HG02981 (cell line): Measurements from ENCODE around the gene STXBP2.

ENCODE experiments used
- ATAC-seq: cut with Tn5 transposase; IDR thresholded peaks from one replicate; pipeline ENCODE4 v1.9.1; 2021; ENCODE audit warnings: mild to moderate bottlenecking, moderate library complexity; ENCODE audit not compliant: unreplicated experiment

STXBP2 gene

GRCh38 chr19:7612282-7613274 lies 24.3 kb upstream of the STXBP2 start:
- ATAC-seq: no peak

- no peak for ATAC-seq
These were observed 21.8 kb upstream of the STXBP2 start for GRCh38 chr19:7614859-7615741.

GRCh38 chr19:7617172-7617571 lies 19.7 kb upstream of the STXBP2 start:
- no peak for ATAC-seq

GRCh38 chr19:7617735-7618134 lies 19.2 kb upstream of the STXBP2 start:
- ATAC-seq: no peak

- no peak for ATAC-seq
These were observed 18.6 kb upstream of the STXBP2 start for GRCh38 chr19:7618348-7618747.

GRCh38 chr19:7618771-7619510 lies 18.0 kb upstream of the STXBP2 start:
- ATAC-seq: no peak

GRCh38 chr19:7619671-7620441 lies 17.1 kb upstream of the STXBP2 start:
- ATAC-seq: no peak

- ATAC-seq: no peak
These were observed 16.2 kb upstream of the STXBP2 start for GRCh38 chr19:7620442-7621412.

GRCh38 chr19:7622933-7623685 lies 13.8 kb upstream of the STXBP2 start:
- no peak for ATAC-seq

- ATAC-seq: no peak
These were observed 12.9 kb upstream of the STXBP2 start for GRCh38 chr19:7623725-7624603.

- ATAC-seq: no peak
These were observed 12.1 kb upstream of the STXBP2 start for GRCh38 chr19:7624810-7625209.

- no peak for ATAC-seq
These were observed 11.0 kb upstream of the STXBP2 start for GRCh38 chr19:7625763-7626372.

- no peak for ATAC-seq
These were observed 9.7 kb upstream of the STXBP2 start for GRCh38 chr19:7627166-7627565.

GRCh38 chr19:7628589-7629311 lies 8.2 kb upstream of the STXBP2 start:
- no peak for ATAC-seq

GRCh38 chr19:7629347-7630054 lies 7.4 kb upstream of the STXBP2 start, which contains the start of the genes PET100 and XAB2:
Gene PET100, plus strand, starts transcription at chr19:7629793. Its CDS starts 41 bp downstream, at chr19:7629834.
Gene XAB2, minus strand, starts transcription at chr19:7629545. Its CDS starts 18 bp downstream, at chr19:7629527.
- peak; percentile 94 for ATAC-seq
